MCF 10A (cell line): ENCODE data around the gene DYNLT4. TPM values are rescaled to one million over a fixed set of nuclear protein-coding genes. Genes with fewer than 3 reads are reported as not detected.
"Not testable (repeated sequence)": the region's sequence is repeated elsewhere in the genome, so short reads cannot be mapped to it uniquely, and the experiment has no call there.

Source experiments
- BruUV-seq: library from RNA; stranded (reverse); fragments of 400-500 nt; replicated peaks from 2 replicates; lab custom pipeline; 2021; lab: Mats Ljungman, UMichigan
- CTCF ChIA-PET: fragments of 300-600 bp; sonication (Branson Sonifier 250); formaldehyde crosslinking; extraction: SDS; loops from one replicate; lab custom pipeline; 2021; ENCODE audit warnings: antibody characterized with exemption, inconsistent platforms; lab: Yijun Ruan, JAX
- POLR2A ChIA-PET: fragments of 300-600, 350-650 bp; sonication (Branson Sonifier 250); formaldehyde crosslinking; extraction: SDS; loops from one replicate; lab custom pipeline; 2020; ENCODE audit warnings: antibody characterized with exemption, inconsistent platforms; lab: Yijun Ruan, JAX
- DNase-seq: peaks from one replicate; pipeline ENCODE4 v3.0.0-alpha.2; 2018; ENCODE audit not compliant: unreplicated experiment
- H3K27ac Mint-ChIP-seq: one replicate; pipeline ENCODE4 v1.8.0; 2022; ENCODE audit warnings: mild to moderate bottlenecking, low read depth, mixed read lengths; ENCODE audit not compliant: unreplicated experiment
- H3K27me3 Mint-ChIP-seq: one replicate; pipeline ENCODE4 v1.8.0; 2022; ENCODE audit warnings: mixed read lengths; ENCODE audit not compliant: insufficient read depth, unreplicated experiment
- H3K36me3 Mint-ChIP-seq: one replicate; pipeline ENCODE4 v1.8.0; 2022; ENCODE audit warnings: mild to moderate bottlenecking, moderate library complexity, mixed read lengths; ENCODE audit not compliant: insufficient read depth, unreplicated experiment
- H3K4me1 Mint-ChIP-seq: one replicate; pipeline ENCODE4 v1.8.0; 2022; ENCODE audit warnings: mixed read lengths; ENCODE audit not compliant: insufficient read depth, unreplicated experiment
- H3K4me3 Mint-ChIP-seq: one replicate; pipeline ENCODE4 v1.8.0; 2022; ENCODE audit warnings: mild to moderate bottlenecking, moderate library complexity, mixed read lengths; ENCODE audit not compliant: unreplicated experiment
- H3K9me3 Mint-ChIP-seq: one replicate; pipeline ENCODE4 v1.8.0; 2022; ENCODE audit warnings: mixed read lengths; ENCODE audit not compliant: unreplicated experiment
- CTCF ChIP-seq: fragments of 200-600 bp; IDR thresholded peaks from one replicate; pipeline ENCODE4 v1.8.0; 2022; ENCODE audit warnings: antibody characterized with exemption, mild to moderate bottlenecking; ENCODE audit not compliant: unreplicated experiment
- intact Hi-C: fragments of 100-400 bp; cut with micrococcal nuclease; formaldehyde crosslinking; loops from 2 replicates; pipeline ENCODE4 v1.14.1; 2022
- total RNA-seq: library from RNA; stranded (reverse); gene quantifications from 2 replicates; pipeline ENCODE4 v1.2.3, GENCODE V29; 2022

DYNLT4 gene
- total RNA-seq, 1 experiment from 2014 or later: not detected

GRCh38 chr1:44839576-44839975 lies 32.4 kb upstream of the DYNLT4 start:
- intact Hi-C loops: no loop called here
- Mint-ChIP-seq H3K4me1 (no peaks in the 10 kb centered on the region), H3K27ac (peak overlapping the region; percentile 31), H3K27me3 (no peaks in the 10 kb centered on the region), H3K36me3 (peaks cover 5% of the 10 kb centered on the region), H3K9me3 (no peaks in the 10 kb centered on the region), H3K4me3 (no peak overlapping the region)
- TF ChIP-seq CTCF: no peak
- CTCF ChIA-PET: interaction anchor here (0.6 to 1.7 kb wide), 3 partner anchors 12 to 653 kb away, joined by 3 to 4 read pairs (median 4); no protein-coding TSS in a partner anchor
- POLR2A ChIA-PET: no interaction called here
- no peak for DNase-seq
- BruUV-seq: no TSS peak

- H3K9me3 Mint-ChIP-seq, BruUV-seq, DNase-seq, H3K4me3 Mint-ChIP-seq, H3K27ac Mint-ChIP-seq, POLR2A ChIA-PET, intact Hi-C loops, H3K4me1 Mint-ChIP-seq, H3K27me3 Mint-ChIP-seq, H3K36me3 Mint-ChIP-seq: not testable (repeated sequence)
- CTCF ChIA-PET: interaction anchor here (0.6 to 0.7 kb wide), 5 partner anchors 18 to 182 kb away, joined by 3 read pairs; no protein-coding TSS in a partner anchor
Observed at GRCh38 chr1:44838294-44838693, 31.1 kb upstream of the DYNLT4 start.

GRCh38 chr1:44835738-44836675 lies 28.9 kb upstream of the DYNLT4 start:
- no peaks in the 10 kb centered on the region for H3K4me1 Mint-ChIP-seq
- H3K27me3 Mint-ChIP-seq: no peaks in the 10 kb centered on the region
- POLR2A ChIA-PET: interaction anchor here (1.2 to 1.9 kb wide), 2 partner anchors 29 to 176 kb away, joined by 3 to 7 read pairs; partner anchors contain the start of genes HECTD3 and UROD
- H3K4me3 Mint-ChIP-seq: no peak overlapping the region
- DNase-seq: peak; percentile 78
- no peaks in the 10 kb centered on the region for H3K36me3 Mint-ChIP-seq
- intact Hi-C loops: loop anchor here (1.0 to 2.0 kb wide), 4 partner anchors 43 to 464 kb away; partner anchors contain the start of genes EIF2B3 and UROD
- CTCF ChIA-PET: interaction anchor here (0.6 to 3.0 kb wide), 26 partner anchors 9 to 719 kb away, joined by 3 to 14 read pairs (median 3); partner anchors contain the start of genes EIF2B3, HECTD3 and UROD
- BruUV-seq: no TSS peak
- H3K9me3 Mint-ChIP-seq: no peaks in the 10 kb centered on the region
- H3K27ac Mint-ChIP-seq: peak overlapping the region; percentile 13
- peak; percentile 81 for TF ChIP-seq CTCF

GRCh38 chr1:44834328-44834727 lies 27.2 kb upstream of the DYNLT4 start:
- DNase-seq: no peak
- no peak overlapping the region for H3K4me3 Mint-ChIP-seq
- CTCF ChIA-PET: interaction anchor here (0.7 to 3.0 kb wide), 9 partner anchors 13 to 178 kb away, joined by 3 to 14 read pairs (median 4); partner anchors contain the start of genes HECTD3 and UROD
- no peaks in the 10 kb centered on the region for H3K27me3 Mint-ChIP-seq
- no peaks in the 10 kb centered on the region for H3K36me3 Mint-ChIP-seq
- no peak for TF ChIP-seq CTCF
- no peaks in the 10 kb centered on the region for H3K9me3 Mint-ChIP-seq
- no peaks in the 10 kb centered on the region for H3K4me1 Mint-ChIP-seq
- POLR2A ChIA-PET: no interaction called here
- intact Hi-C loops: loop anchor here (2.0 kb wide), 1 partner anchor 42 kb away; no protein-coding TSS in a partner anchor
- H3K27ac Mint-ChIP-seq: no peak overlapping the region
- BruUV-seq: no TSS peak
